B cell (primary cell): ENCODE results near the gene DNAJA2. TPM values are rescaled to one million over a fixed set of nuclear protein-coding genes. Genes with fewer than 3 reads are reported as not detected.

Source experiments
- ATAC-seq: fragments of 200-7000 bp; cut with Tn5 transposase; one replicate; pipeline ENCODE4 v1.10.0; 2021; ENCODE audit warnings: low read depth, mild to moderate bottlenecking, moderate number of reproducible peaks, moderate library complexity
- CTCF ChIA-PET: fragments of 350-600 bp; sonication (Branson Sonifier 250); formaldehyde crosslinking; loops from one replicate; lab custom pipeline; 2021; ENCODE audit warnings: antibody characterized with exemption, inconsistent platforms; lab: Charles Lee
- POLR2A ChIA-PET: fragments of 350-600 bp; sonication (Branson Sonifier 250); formaldehyde crosslinking; loops from one replicate; lab custom pipeline; 2021; ENCODE audit warnings: antibody characterized with exemption; lab: Charles Lee
- DNase-seq: peaks from one replicate; pipeline ENCODE4 v3.0.0; 2013
- H2AFZ ChIP-seq: 2 replicates; pipeline ENCODE4 v1.6.1; 2012; ENCODE audit warnings: mild to moderate bottlenecking, low read depth, low read length; ENCODE audit not compliant: insufficient read depth, poor library complexity, severe bottlenecking
- H3K27ac ChIP-seq, 2 donors: 1 replicate in 1 of 2; 2 replicates in 1 of 2; pipeline ENCODE4 v1.5.1; 2012 to 2013; ENCODE audit warnings: low read length in 2 of 2, mild to moderate bottlenecking in 2 of 2, moderate library complexity in 1 of 2
- H3K27me3 ChIP-seq, 4 experiments: fragments of 200-600 bp in 1 of 4; sonication (generic) in 1 of 4; replicated peaks in 1 of 4; 1 replicate in 2 of 4; 2 replicates in 2 of 4; pipeline versions ENCODE4 v1.6.1 to v1.7.0; 2013 to 2016; ENCODE audit warnings: low read length in 3 of 4, mild to moderate bottlenecking in 2 of 4, mixed read lengths in 1 of 4, moderate library complexity in 1 of 4; ENCODE audit not compliant: insufficient read depth in 4 of 4, control insufficient read depth in 3 of 4; ENCODE audit errors: control extremely low read depth in 1 of 4
- H3K36me3 ChIP-seq, 2 experiments: replicated peaks in 1 of 2; 1 replicate in 1 of 2; 2 replicates in 1 of 2; pipeline versions ENCODE4 v1.6.1 to v1.7.1; 2013; ENCODE audit warnings: low read length in 1 of 2; ENCODE audit not compliant: insufficient read depth in 2 of 2, control insufficient read depth in 1 of 2; ENCODE audit errors: control extremely low read depth in 1 of 2, extremely low read depth in 1 of 2
- H3K4me1 ChIP-seq, 2 donors: fragments of 200-600 bp in 1 of 2; sonication (generic) in 1 of 2; 1 replicate in 1 of 2; 2 replicates in 1 of 2; pipeline versions ENCODE4 v1.5.1 to v1.6.1; 2013 to 2017; ENCODE audit warnings: low read length in 2 of 2; ENCODE audit not compliant: control insufficient read depth in 2 of 2, insufficient read depth in 2 of 2
- H3K4me2 ChIP-seq: replicated peaks from 2 replicates; pipeline ENCODE3; 2012; ENCODE audit warnings: mild to moderate bottlenecking, low read depth, low read length; ENCODE audit not compliant: poor library complexity, severe bottlenecking
- H3K4me3 ChIP-seq, 5 experiments: fragments of 200-600 bp in 1 of 5; sonication (generic) in 1 of 5; 1 replicate in 3 of 5; 2 replicates in 2 of 5; pipeline versions ENCODE4 v1.5.1 to v1.7.0; 2011 to 2016; ENCODE audit warnings: low read length in 4 of 5, mild to moderate bottlenecking in 4 of 5, low read depth in 2 of 5, control low read depth in 1 of 5, moderate library complexity in 1 of 5; ENCODE audit not compliant: insufficient read depth in 1 of 5; ENCODE audit errors: control extremely low read depth in 1 of 5, extremely low read depth in 1 of 5
- H3K79me2 ChIP-seq: fragments of 200-600 bp; sonication (generic); one replicate; pipeline ENCODE4 v1.6.0; 2016; ENCODE audit warnings: low read length; ENCODE audit not compliant: control insufficient read depth, insufficient read depth
- H3K9ac ChIP-seq: fragments of 200-600 bp; sonication (generic); 2 replicates; pipeline ENCODE4 v1.6.1; 2017; ENCODE audit warnings: mild to moderate bottlenecking, low read length, moderate library complexity
- H3K9me3 ChIP-seq, 3 donors: one replicate each; pipeline versions ENCODE4 v1.6.1 to v1.7.1; 2013; ENCODE audit warnings: low read length in 2 of 3; ENCODE audit not compliant: control insufficient read depth in 2 of 3, insufficient read depth in 1 of 3; ENCODE audit errors: control extremely low read depth in 1 of 3
- H4K20me1 ChIP-seq: 2 replicates; pipeline ENCODE4 v1.6.0; 2012; ENCODE audit warnings: mild to moderate bottlenecking, low read length; ENCODE audit not compliant: insufficient read depth, control insufficient read depth, poor library complexity, severe bottlenecking
- H3K27ac Mint-ChIP-seq: one replicate; pipeline ENCODE4 v1.8.0; 2021; ENCODE audit warnings: mixed read lengths
- H3K27me3 Mint-ChIP-seq: one replicate; pipeline ENCODE4 v1.8.0; 2021; ENCODE audit warnings: mixed read lengths
- H3K4me1 Mint-ChIP-seq: one replicate; pipeline ENCODE4 v1.8.0; 2021; ENCODE audit warnings: mixed read lengths
- H3K4me3 Mint-ChIP-seq: one replicate; pipeline ENCODE4 v1.8.0; 2021; ENCODE audit warnings: mixed read lengths
- H3K9me3 Mint-ChIP-seq: one replicate; pipeline ENCODE4 v1.8.0; 2022; ENCODE audit warnings: mixed read lengths; ENCODE audit not compliant: insufficient read depth
- CTCF ChIP-seq: fragments of 200-600 bp; IDR thresholded peaks from one replicate; pipeline ENCODE4 v1.8.0; 2022; ENCODE audit warnings: antibody characterized with exemption, mild to moderate bottlenecking
- EZH2 ChIP-seq: IDR thresholded peaks from 2 replicates; pipeline ENCODE4 v1.6.1; 2012; ENCODE audit warnings: borderline replicate concordance, low read depth, mild to moderate bottlenecking, moderate library complexity, low read length; ENCODE audit not compliant: insufficient read depth, poor library complexity, severe bottlenecking
- WGBS: methylation state at CpG from one replicate; pipeline ENCODE4 v1.1.5; 2013; ENCODE audit warnings: missing lambda C conversion rate; ENCODE audit not compliant: insufficient coverage; 5-methylcytosine and 5-hydroxymethylcytosine counted together
- intact Hi-C: fragments of 100-400 bp; cut with micrococcal nuclease; formaldehyde crosslinking; loops from one replicate; pipeline ENCODE4 v1.10.0; 2022
- polyA plus RNA-seq: library from polyadenylated mRNA; depleted of rRNA; stranded (reverse); fragments of >200 nt; gene quantifications from 2 replicates; pipeline ENCODE4 v1.2.3, GENCODE V29; 2012
- total RNA-seq, 2 donors: library from RNA; stranded (reverse); fragments of 120-200 nt in 1 of 2; gene quantifications; 1 replicate in 1 of 2; 2 replicates in 1 of 2; pipeline versions ENCODE4 v1.2.3 to v1.2.4, GENCODE V29; 2013 to 2022

DNAJA2 gene
- total and polyA plus RNA-seq, 2 donors (not counting 1 experiment from before 2014, with no cell fraction given), result 8.8 to 57.0 TPM

DNA sequence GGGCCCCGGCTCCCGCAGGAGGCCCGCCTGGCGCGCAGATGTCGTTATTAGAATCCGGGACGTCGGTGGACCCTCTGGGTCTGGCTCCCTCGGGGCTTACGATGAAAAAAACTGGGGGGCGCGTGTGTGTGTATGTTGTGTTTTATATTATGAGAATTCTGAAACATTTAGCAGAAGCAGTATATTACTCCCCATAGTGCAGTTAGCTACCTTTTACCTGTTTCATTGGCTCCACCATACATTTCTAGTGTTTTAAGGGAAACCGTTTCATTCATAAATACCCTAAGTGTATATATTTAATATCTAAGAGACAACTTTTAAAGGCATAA is 486 bp upstream of the DNAJA2 start:
- CTCF ChIA-PET, result interaction anchor here (0.7 to 3.1 kb wide), 10 partner anchors 23 to 546 kb away, joined by 3 to 18 read pairs (median 6); partner anchors contain the start of gene NETO2
- no peaks in the 10 kb centered on the region for H3K9me3 Mint-ChIP-seq
- Histone ChIP-seq H3K9ac (peak overlapping the region; percentile 85), H3K79me2 (peaks cover 55% of the 10 kb centered on the region), H3K27me3 (no peaks in the 10 kb centered on the region), H2AFZ (peak overlapping the region; percentile 88), H3K36me3 (peaks cover 2 to 23% of the 10 kb centered on the region in 2 experiments), H4K20me1 (peaks cover 15% of the 10 kb centered on the region), H3K4me1 (peaks cover 21 to 22% of the 10 kb centered on the region in 2 donors), H3K9me3 (no peaks in the 10 kb centered on the region), H3K27ac (peak overlapping the region; percentile 96 to 97), H3K4me2 (peak overlapping the region; percentile 85), H3K4me3 (peak overlapping the region; percentile 38 to 87 (median 82))
- DNase-seq (no peak), ATAC-seq (no peak)
- H3K4me3 Mint-ChIP-seq, result peak overlapping the region; percentile 94
- H3K4me1 Mint-ChIP-seq, result peaks cover 39% of the 10 kb centered on the region
- POLR2A ChIA-PET, result interaction anchor here (0.6 to 1.3 kb wide), 7 partner anchors 8 to 186 kb away, joined by 3 to 8 read pairs (median 4); partner anchors contain the start of genes C16orf87 and GPT2
- TF ChIP-seq EZH2 (no peak), CTCF (no peak)
- WGBS, result 0% methylated on average over 2 of the region's 14 CpGs
- intact Hi-C loops, result loop anchor here (1.0 to 5.0 kb wide), 11 partner anchors 44 to 1638 kb away; partner anchors contain the start of genes C16orf87, N4BP1, NETO2 and ORC6
- H3K27ac Mint-ChIP-seq, result peak overlapping the region; percentile 97
- H3K27me3 Mint-ChIP-seq, result no peaks in the 10 kb centered on the region
